ENCODE data around the gene CEACAM16. TPM values are rescaled to one million over a fixed set of nuclear protein-coding genes. Genes with fewer than 3 reads are reported as not detected.

Gene CEACAM16
- total RNA-seq, 2 experiments from 2014 or later: not detected

GRCh38 chr19:44675521-44675920 is 23.4 kb upstream of the CEACAM16 start:
- TF ChIP-seq, protein P1, sequence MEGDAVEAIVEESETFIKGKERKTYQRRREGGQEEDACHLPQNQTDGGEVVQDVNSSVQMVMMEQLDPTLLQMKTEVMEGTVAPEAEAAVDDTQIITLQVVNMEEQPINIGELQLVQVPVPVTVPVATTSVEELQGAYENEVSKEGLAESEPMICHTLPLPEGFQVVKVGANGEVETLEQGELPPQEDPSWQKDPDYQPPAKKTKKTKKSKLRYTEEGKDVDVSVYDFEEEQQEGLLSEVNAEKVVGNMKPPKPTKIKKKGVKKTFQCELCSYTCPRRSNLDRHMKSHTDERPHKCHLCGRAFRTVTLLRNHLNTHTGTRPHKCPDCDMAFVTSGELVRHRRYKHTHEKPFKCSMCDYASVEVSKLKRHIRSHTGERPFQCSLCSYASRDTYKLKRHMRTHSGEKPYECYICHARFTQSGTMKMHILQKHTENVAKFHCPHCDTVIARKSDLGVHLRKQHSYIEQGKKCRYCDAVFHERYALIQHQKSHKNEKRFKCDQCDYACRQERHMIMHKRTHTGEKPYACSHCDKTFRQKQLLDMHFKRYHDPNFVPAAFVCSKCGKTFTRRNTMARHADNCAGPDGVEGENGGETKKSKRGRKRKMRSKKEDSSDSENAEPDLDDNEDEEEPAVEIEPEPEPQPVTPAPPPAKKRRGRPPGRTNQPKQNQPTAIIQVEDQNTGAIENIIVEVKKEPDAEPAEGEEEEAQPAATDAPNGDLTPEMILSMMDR (IDR thresholded peaks at IDR 0.05): no peak
- H3K4me3 Mint-ChIP-seq: no peak overlapping the region
- H3K36me3 Mint-ChIP-seq (ENCODE audit: low read depth): no peaks in the 10 kb centered on the region
- ATAC-seq (no peak), DNase-seq (no peak)
- POLR2A ChIA-PET: interaction anchor here (0.5 kb wide), 1 partner anchor 93 kb away, joined by 3 read pairs; no protein-coding TSS in a partner anchor
- H3K4me1 Mint-ChIP-seq (ENCODE audit: low read depth): no peaks in the 10 kb centered on the region
- CTCF ChIA-PET: interaction anchor here (1.2 to 1.3 kb wide), 2 partner anchors 96 to 109 kb away, joined by 7 read pairs; no protein-coding TSS in a partner anchor
- intact Hi-C loops (cut with micrococcal nuclease): no loop called here
- H3K27ac Mint-ChIP-seq: no peak overlapping the region
- H3K9me3 Mint-ChIP-seq: no peaks in the 10 kb centered on the region
- no peaks in the 10 kb centered on the region for H3K27me3 Mint-ChIP-seq

DNA sequence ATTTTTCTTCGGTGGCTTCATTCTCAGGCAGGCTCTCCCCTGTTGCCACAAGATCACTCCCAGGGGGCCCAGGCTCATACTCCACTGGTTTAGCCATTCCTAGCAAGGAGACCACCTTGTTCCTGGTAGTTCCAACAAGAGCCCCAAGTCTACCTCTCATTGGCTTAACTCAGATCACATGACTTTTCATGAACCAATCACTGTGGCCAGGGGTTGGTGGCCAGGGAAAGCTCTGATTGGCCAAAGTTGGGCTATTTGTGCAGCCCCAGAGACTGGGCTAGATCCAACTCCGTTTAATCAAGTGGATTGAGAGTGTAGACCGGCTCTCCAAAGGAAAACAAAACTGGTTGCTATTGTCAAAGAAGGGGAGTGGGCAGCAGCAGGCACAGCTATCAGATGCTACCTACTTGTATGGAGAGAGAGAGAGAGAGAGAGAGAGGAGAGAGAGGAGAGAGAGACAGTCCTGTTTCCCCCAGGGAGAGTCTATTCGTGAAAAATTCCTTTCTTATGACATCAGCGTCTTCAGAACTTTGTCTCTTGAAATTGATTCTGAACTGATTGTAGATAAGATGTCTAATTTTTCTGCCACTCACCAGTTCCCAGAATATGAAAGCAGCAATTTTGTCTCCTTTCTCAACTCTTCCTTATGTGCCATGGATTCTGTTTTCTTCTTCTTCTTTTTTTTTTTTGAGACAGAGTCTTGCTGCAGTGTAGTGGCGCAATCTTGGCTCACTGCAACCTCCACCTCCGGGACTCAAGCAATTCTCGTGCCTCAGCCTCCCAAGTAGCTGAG is 21.7 kb upstream of the CEACAM16 start:
- H3K27me3 Mint-ChIP-seq: no peaks in the 10 kb centered on the region
- H3K36me3 Mint-ChIP-seq (ENCODE audit: low read depth): no peaks in the 10 kb centered on the region
- ChIA-PET POLR2A (interaction anchor here (0.7 kb wide), 1 partner anchor 106 kb away, joined by 3 read pairs; no protein-coding TSS in a partner anchor), CTCF (no interaction called here)
- ATAC-seq: no peak
- no peaks in the 10 kb centered on the region for H3K9me3 Mint-ChIP-seq
- no peak for DNase-seq
- TF ChIP-seq, protein P1 (IDR thresholded peaks at IDR 0.05): no peak
- no peak overlapping the region for H3K27ac Mint-ChIP-seq
- H3K4me3 Mint-ChIP-seq: no peak overlapping the region
- intact Hi-C loops (cut with micrococcal nuclease): no loop called here
- no peaks in the 10 kb centered on the region for H3K4me1 Mint-ChIP-seq (ENCODE audit: low read depth)

- TF ChIP-seq, protein P1 (IDR thresholded peaks at IDR 0.05): no peak
- DNase-seq (no peak), ATAC-seq (no peak)
- Mint-ChIP-seq H3K36me3 (ENCODE audit: low read depth) (no peaks in the 10 kb centered on the region), H3K4me3 (no peak overlapping the region), H3K9me3 (no peaks in the 10 kb centered on the region), H3K27me3 (peaks cover 3% of the 10 kb centered on the region), H3K4me1 (ENCODE audit: low read depth) (peaks cover 12% of the 10 kb centered on the region), H3K27ac (no peak overlapping the region)
- intact Hi-C loops (cut with micrococcal nuclease): no loop called here
- CTCF ChIA-PET: interaction anchor here (1.0 kb wide), 2 partner anchors 8 to 164 kb away, joined by 3 to 4 read pairs; no protein-coding TSS in a partner anchor
- POLR2A ChIA-PET: no interaction called here
These were observed 18.4 kb upstream of the CEACAM16 start for GRCh38 chr19:44680536-44680935.

DNA sequence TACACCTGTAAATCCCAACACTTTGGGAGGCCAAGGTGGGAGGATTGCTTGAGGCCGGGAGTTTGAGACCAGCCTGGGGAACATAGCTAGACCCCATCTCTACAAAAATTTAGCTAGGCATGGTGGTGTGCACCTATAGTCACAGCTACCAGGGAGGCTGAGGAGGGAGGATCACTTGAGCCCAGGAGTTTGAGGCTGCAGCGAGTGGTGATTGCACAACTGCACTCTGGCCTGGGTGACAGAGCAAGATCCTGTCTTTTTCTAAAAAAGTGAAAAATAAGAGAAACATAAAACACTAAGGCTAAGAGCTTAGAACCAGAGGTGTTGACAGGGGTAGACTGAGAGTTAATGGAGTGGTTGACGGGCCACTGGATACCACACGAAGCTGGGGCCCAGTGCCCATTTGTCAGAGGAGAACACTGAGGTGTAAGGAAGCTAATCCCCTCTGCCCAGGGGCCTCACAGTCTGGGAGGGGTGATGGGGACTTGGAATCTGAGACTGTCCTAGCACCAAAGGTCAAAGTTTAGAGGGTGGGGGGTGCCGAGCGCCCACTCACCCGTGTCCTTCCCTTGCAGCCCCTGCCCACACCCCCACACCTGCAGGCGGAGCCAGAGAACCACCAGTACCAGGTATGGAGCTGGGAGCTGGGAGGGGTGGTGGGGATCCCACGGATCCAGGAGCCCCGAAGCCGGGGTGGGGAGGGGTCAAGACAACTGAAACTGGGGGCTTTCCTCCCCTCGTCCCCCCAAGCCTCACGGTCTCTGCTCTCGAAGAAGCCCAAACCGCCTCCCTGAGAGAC is 16.8 kb upstream of the CEACAM16 start:
- H3K9me3 Mint-ChIP-seq: no peaks in the 10 kb centered on the region
- TF ChIP-seq, protein P1 (IDR thresholded peaks at IDR 0.05): no peak
- ChIA-PET POLR2A (interaction anchor here (0.7 to 0.9 kb wide), 2 partner anchors 25 to 182 kb away, joined by 3 read pairs; partner anchors contain the start of gene ZNF180), CTCF (interaction anchor here (0.7 to 2.1 kb wide), 4 partner anchors 25 to 102 kb away, joined by 3 to 9 read pairs (median 3); no protein-coding TSS in a partner anchor)
- ATAC-seq: no peak
- H3K4me1 Mint-ChIP-seq (ENCODE audit: low read depth): peaks cover 15% of the 10 kb centered on the region
- H3K27ac Mint-ChIP-seq: no peak overlapping the region
- intact Hi-C loops (cut with micrococcal nuclease): no loop called here
- no peak overlapping the region for H3K4me3 Mint-ChIP-seq
- no peak for DNase-seq
- H3K27me3 Mint-ChIP-seq: peaks cover 11% of the 10 kb centered on the region
- H3K36me3 Mint-ChIP-seq (ENCODE audit: low read depth): no peaks in the 10 kb centered on the region
